Fibroblast of skin of abdomen (primary cell): Measurements from ENCODE around the gene RIPOR3.
"Not testable (repeated sequence)": the region's sequence is repeated elsewhere in the genome, so short reads cannot be mapped to it uniquely, and the experiment has no call there.

Source experiments
- DNase-seq: peaks from one replicate; pipeline ENCODE4 v3.0.0-alpha.2; 2013

RIPOR3 gene

GRCh38 chr20:50703651-50704438, 12.5 kb upstream of the RIPOR3 start:
- not testable (repeated sequence) for DNase-seq

GRCh38 chr20:50701041-50701963, 10.0 kb upstream of the RIPOR3 start:
- DNase-seq = no peak

GRCh38 chr20:50699688-50700087, 8.3 kb upstream of the RIPOR3 start:
- DNase-seq = no peak

- DNase-seq = not testable (repeated sequence)
Observed at GRCh38 chr20:50698255-50698654, 6.9 kb upstream of the RIPOR3 start.

DNA sequence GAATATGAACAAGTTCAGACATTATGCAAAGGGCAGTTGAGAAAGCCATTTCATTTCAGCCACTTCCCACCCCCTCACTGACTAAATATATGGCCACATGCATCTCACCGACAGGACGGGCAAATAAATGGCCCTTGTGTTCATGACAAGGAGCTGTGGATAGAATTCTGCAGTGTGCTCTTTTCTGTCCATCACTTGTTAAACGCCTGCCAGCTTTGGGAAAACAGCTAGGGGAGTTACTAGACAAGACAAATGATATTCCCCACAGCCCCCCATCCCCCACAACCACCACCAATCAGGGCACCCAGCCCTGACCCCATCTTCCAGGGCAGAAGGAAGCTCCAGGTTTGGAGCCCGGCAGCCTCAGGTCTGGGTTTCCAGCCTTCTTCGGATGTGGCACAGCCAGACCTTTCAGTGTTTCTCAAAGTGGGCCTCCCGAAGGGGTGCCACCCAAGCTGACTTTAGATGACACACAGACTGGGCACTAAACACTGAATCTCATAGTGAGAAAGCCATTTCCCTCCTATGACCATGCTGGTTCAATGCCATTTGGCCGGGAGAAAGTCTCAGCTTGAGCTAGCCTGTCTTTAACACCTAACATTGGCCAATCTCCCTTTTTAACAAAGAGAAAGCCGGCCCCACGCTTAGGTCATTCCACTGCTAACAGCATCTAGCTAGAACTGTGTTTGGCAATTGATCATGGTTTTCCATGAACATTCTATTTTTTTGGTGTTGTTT, 4.0 kb upstream of the RIPOR3 start:
- DNase-seq = no peak

- DNase-seq = no peak
Observed at GRCh38 chr20:50694379-50695134, 3.2 kb upstream of the RIPOR3 start.

GRCh38 chr20:50693001-50693400, 1.7 kb upstream of the RIPOR3 start:
- no peak for DNase-seq

DNA sequence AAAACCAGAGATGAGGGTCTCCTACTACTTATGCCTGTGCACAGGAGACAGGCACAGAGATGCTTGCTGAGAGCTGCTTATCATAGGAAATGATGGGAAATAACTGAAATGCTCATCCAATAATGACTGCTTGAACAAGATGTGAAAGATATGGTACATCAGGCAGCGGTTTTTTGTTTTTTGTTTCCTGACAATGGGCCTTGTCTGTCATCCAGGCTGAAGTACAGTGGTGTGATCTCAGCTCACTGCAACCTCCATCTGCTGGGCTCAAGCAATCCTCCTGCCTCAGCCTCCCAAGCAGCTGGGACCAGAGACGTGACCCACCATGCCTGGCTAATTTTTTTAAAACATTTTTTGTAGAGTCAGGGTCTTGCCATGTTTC, 1.2 kb upstream of the RIPOR3 start:
- no peak for DNase-seq

- DNase-seq = peak; percentile 73
Observed at GRCh38 chr20:50691573-50692551, 520 bp upstream of the RIPOR3 start.

- no peak for DNase-seq
Observed at GRCh38 chr20:50689864-50690649, 1.3 kb downstream of the RIPOR3 start.

DNA sequence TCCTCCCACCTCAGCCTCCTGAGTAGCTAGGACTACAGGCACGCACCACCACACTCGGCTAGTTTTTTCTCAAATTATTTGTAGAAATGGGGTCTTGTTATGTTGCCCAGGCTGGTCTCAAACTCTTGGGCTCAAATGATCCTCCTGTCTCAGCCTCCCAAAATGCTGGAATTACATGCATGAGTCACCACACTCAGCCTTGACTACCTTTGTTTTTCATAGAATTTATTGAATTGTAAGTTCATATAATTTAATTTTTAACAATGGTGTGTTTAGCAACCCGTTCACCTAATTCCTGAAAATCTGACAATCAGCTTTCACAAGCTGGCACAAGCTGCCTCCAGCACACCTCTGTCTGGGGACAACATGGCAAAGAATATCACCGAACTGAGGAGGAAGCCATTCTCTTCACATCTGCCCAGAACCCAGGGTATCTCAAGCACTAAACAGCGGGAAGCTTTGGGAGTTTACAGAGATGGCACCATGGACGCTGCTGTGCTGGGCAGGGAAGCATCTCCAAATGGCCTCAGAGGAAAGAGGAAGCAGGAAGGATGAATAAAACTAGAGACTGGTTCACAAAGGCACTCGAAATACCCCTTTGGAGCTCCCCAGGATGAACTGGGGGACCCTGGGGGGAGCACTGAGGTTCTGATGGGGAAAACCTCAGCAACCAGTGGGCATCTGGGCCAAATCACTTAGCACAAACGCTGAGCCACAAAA, 2.9 kb downstream of the RIPOR3 start:
- no peak for DNase-seq

GRCh38 chr20:50686821-50687220, 4.5 kb downstream of the RIPOR3 start:
- DNase-seq = no peak

GRCh38 chr20:50683570-50683969, 7.8 kb downstream of the RIPOR3 start:
- DNase-seq = no peak

DNA sequence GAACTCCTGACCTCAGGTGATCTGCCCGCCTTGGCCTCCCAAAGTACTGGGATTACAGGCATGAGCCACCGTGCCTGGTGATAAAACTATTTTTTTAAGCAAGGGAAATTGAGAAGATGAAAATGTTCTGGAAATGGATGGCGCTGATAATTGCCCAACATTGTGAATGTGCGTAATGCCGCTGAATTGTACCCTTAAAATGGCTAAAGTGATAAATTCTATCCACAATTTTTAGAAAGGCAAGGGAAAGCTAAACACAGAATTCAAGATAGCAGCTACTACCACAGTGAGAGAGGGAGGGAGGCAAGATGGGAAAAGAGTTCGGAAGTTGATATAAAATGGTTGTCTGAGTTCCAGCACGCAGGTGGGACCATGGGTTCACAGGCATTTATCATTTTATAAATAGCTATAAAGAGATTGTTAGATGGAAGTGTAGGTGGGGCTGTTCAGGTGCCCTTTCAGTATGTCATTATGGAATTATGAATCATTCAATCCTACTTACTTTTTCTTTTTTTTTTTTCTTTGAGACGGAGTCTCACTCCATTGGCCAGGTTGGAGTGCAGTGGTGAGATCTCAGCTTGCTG, 8.3 kb downstream of the RIPOR3 start:
- no peak for DNase-seq

DNA sequence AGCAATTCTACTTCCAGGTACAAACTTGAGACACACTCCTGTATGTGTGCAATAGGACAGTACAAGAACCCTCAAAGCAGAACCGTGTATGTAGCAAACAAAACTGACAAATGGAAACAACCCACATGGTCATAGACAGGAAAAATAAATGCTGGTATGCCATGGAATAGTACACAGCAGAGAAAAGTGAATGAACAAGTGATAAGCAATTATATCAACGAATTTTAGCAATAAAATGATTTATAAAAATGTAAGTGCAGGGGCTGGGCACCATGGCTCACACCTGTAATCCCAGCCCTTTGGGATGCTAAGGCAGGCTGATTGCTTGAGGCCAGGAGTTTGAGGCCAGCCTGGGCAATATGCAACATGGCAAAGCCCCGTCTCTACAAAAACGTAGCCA, 9.3 kb downstream of the RIPOR3 start:
- no peak for DNase-seq

DNA sequence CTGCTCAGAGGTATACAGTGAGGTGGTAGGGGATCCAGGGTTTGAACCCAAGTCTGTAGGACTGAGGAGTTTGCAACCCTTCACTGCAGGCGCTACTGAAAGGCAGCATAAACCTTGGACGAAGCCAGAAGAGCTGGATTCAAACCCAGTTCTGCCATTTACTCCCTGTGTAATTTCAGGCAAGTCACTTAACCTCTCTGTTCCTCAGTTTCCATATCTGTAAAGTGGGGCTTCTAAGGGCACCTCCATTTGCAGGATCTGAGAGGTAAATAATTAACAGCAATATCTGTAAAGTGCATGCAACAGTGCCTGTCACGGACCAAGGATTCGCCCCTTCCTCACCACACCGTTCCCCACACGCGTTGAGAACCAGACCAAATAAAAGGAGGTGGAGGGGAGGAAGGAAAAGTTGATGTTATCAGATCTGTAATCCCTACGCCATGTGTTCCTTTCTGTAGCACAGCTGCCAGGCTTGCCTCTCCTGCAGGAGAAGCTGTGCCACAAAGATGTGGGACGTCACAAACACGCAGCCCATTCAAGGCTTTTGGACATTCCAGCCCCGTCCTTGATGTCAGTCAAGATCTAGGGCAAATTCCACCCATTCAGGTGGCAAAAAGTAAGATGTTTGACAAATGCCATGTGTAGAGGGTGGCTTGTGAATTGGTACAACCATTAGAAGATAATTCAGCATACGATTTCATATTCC, 9.8 kb downstream of the RIPOR3 start:
- DNase-seq = no peak

DNA sequence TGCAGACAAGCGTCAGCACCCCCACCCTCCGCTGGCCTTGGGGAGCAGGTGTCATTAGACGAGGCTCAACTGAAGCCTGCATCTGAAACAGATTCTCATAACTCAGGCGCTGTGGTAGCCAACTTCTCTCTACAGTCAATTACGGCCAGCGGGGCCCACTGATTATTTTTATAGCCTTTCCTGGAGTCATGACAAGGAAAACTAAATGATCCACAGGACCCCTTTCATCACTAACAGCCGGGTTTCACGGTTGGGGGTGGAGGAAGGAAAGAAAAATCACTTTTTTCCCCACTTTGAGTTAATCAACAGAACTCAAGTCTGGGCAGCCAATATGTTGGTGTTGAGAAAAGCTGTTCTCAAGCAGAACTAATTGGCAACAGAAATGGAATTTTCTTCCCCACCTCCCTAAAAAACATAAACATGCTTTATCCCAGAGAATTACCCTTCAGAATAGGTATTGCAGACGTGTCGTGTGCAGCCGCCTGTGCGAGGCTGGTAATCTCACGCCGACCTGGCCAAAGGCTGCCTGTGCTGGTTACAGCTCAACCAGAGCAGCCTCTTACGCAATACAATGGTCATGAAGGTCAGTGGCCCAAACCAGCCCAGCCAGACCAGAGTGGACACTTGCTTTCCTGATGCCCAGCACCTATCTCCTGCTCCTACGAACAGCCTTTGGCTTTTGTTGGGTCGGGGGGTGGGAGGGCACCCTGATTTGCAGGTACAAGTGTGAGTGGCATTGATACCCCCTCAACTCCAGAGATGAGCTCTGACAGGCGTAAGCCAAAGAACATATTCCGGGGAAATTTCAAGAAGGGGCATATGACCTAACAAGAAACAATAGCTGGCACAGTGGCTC, 11.0 kb downstream of the RIPOR3 start:
- no peak for DNase-seq

- no peak for DNase-seq
Observed at GRCh38 chr20:50679753-50680104, 11.6 kb downstream of the RIPOR3 start.
